HG03571 (cell line): Measurements from ENCODE around the gene LYPLA2.
"Not testable (repeated sequence)": the region's sequence is repeated elsewhere in the genome, so short reads cannot be mapped to it uniquely, and the experiment has no call there.

Source experiments
- ATAC-seq: cut with Tn5 transposase; IDR thresholded peaks from one replicate; pipeline ENCODE4 v1.9.1; 2021; ENCODE audit not compliant: unreplicated experiment

LYPLA2 gene

GRCh38 chr1:23825762-23826522, 35.0 kb downstream of the LYPLA2 start:
- no peak for ATAC-seq

GRCh38 chr1:23826590-23826989, 35.6 kb downstream of the LYPLA2 start:
- ATAC-seq = not testable (repeated sequence)

GRCh38 chr1:23827717-23828116, 36.8 kb downstream of the LYPLA2 start:
- ATAC-seq = no peak

- not testable (repeated sequence) for ATAC-seq
These were observed 43.2 kb downstream of the LYPLA2 start for GRCh38 chr1:23834156-23834555.

- ATAC-seq = no peak
These were observed 45.1 kb downstream of the LYPLA2 start for GRCh38 chr1:23836037-23836436.

- ATAC-seq = no peak
These were observed 47.0 kb downstream of the LYPLA2 start for GRCh38 chr1:23837908-23838307.

- ATAC-seq = no peak
These were observed 47.5 kb downstream of the LYPLA2 start for GRCh38 chr1:23838401-23838866.

- ATAC-seq = no peak
These were observed 52.7 kb downstream of the LYPLA2 start for GRCh38 chr1:23843644-23844043.
